ENCODE measurements around the gene ARHGAP19.

ARHGAP19 gene

DNA sequence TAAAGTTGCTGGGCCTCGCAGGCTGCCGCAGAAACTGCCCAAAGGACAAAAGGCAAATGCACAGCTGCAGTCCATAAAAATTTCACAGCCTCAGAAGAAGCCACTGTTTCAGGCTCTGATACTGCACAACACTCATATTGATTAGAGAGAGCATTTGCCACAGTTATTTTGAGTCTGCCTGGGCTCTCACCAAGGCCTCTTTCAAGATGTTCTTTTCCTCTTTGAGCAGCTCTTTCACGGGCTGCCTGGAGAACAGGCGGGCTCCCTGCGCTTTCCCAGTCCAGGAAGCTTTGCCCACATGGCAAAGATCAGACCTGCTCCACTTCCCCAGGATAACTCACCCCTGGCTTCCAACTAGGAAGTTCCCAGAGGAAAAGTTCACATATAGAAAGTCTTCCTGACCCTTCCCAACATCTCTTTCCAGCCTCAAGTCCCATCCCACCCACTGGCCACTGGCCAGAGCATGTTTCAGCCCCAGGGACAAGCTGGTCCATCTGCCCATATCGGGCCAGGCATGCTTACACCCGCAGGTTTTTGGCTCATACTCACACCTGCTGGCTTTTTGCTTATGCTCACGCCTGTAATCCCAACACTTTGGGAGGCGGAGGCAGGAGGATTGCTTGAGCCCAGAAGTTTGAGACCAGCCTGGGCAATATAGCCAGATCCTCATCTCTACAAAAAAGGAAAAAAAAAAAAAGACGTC, 110.0 kb downstream of the ARHGAP19 start:
- no peak for DNase-seq (ENCODE audit: insufficient read length)
- TF ChIP-seq POLR2AphosphoS5 (IDR thresholded peaks at IDR 0.05; ENCODE audit: low read depth, low read length) (no peak), TAF1 (IDR thresholded peaks at IDR 0.05; ENCODE audit: borderline replicate concordance, low read depth, low read length) (no peak)
- no peak for FAIRE-seq

DNA sequence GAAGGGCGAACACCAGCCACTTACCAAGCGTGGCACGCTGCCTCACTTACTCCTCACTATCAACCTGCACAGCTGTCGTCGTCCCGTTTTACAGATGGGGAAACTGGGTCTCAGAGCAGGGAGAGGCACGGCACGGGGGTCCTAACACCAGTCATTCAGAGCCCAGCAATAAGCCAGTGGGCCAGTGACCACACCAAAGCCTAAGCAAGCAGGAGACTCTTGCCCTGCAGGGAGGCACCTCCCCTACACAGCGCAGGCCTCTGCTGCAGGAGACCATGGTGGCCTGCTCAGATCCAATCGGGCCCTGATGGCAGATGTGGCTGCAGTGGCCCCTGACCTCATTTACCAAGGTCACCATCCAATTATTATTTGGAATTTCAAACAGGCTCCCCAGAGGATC, 111.5 kb downstream of the ARHGAP19 start:
- no peak for FAIRE-seq
- DNase-seq (ENCODE audit: insufficient read length), result no peak

DNA sequence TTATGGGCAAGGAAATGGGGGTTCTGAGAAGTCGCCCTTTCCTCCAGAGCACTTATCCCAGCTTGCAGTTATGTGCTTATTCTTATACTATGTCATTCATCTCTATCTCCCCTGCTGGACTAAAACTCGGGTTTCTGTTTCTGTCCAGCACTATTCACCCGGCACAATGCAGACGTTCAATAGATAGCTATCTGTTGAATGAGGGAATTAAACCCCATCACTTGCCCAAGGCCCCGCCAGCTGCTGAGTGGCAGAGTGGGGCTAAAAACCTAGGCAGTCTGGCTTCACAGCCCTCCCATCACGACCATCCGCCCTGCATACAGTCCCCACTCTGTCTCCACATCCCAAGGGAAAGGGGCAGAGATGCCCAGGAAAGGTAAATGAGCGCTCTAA, 112.1 kb downstream of the ARHGAP19 start:
- no peak for TF ChIP-seq TAF1 (IDR thresholded peaks at IDR 0.05; ENCODE audit: borderline replicate concordance, low read depth, low read length)
- no peak for TF ChIP-seq POLR2A (IDR thresholded peaks at IDR 0.05; ENCODE audit: low read depth, low read length)
- no peak for TF ChIP-seq POLR2AphosphoS5 (IDR thresholded peaks at IDR 0.05; ENCODE audit: low read depth, low read length)
- FAIRE-seq (no peak), DNase-seq (ENCODE audit: insufficient read length) (no peak)

More for the DNA sequence above, 111.5 kb downstream of the ARHGAP19 start:
- no peak for TF ChIP-seq TAF1 (IDR thresholded peaks at IDR 0.05; ENCODE audit: borderline replicate concordance, low read depth, low read length)
- no peak for TF ChIP-seq POLR2A (IDR thresholded peaks at IDR 0.05; ENCODE audit: low read depth, low read length)
- no peak for TF ChIP-seq POLR2AphosphoS5 (IDR thresholded peaks at IDR 0.05; ENCODE audit: low read depth, low read length)

DNA sequence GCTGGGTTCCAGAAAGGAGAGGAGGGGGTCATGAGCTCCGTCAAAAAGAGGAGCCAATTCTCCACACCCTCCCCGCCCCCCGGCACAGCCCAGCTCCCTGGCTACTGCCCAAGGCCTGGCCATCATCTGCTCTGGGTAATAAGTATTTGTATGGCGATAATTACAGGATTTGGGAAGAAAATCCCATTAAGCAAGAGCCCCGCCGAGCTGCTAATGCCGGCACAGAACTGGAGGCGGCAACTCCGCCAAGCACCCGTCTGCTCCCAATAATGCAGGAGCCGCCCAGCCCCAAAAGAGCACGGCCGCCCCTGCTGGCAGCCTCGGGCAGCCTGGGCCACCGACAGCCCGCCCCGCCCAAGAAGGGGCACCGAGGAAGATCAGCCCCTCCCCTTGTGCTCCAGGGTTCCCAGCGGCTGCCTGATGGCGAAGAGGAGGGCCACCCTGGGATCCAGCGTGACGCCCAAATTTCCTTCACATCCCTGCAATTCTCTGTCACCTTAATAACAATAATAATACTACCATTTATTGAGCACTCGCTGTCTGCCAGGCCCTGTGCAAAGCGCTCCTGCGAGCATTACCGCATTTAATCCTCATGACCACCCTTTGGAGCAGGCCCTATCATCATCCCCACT, 112.6 kb downstream of the ARHGAP19 start:
- FAIRE-seq (no peak), DNase-seq (ENCODE audit: insufficient read length) (no peak)
- TF ChIP-seq TAF1 (IDR thresholded peaks at IDR 0.05; ENCODE audit: borderline replicate concordance, low read depth, low read length), result no peak
- no peak for TF ChIP-seq POLR2A (IDR thresholded peaks at IDR 0.05; ENCODE audit: low read depth, low read length)
- no peak for TF ChIP-seq POLR2AphosphoS5 (IDR thresholded peaks at IDR 0.05; ENCODE audit: low read depth, low read length)

DNA sequence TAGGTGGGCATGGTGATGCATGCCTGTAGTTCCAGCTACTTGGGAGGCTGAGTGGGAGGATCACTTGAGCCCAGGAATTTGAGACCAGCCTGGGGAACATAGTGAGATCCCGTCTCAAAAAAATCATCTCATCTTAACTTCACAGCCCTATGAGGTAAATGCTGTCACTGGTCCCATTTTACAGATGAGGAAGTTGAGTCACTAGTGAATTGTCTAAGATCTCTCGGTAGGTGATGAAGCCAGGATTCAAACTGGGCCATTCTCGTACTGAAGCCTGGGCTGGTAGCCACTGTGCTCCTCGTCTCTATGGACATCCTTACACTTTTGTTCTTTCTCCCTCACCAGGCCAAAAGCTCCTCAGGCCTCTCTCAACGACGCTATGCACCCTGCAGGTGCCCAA, 113.1 kb downstream of the ARHGAP19 start:
- FAIRE-seq (no peak), DNase-seq (ENCODE audit: insufficient read length) (no peak)
- TF ChIP-seq TAF1 (IDR thresholded peaks at IDR 0.05; ENCODE audit: borderline replicate concordance, low read depth, low read length) (no peak), POLR2AphosphoS5 (IDR thresholded peaks at IDR 0.05; ENCODE audit: low read depth, low read length) (no peak), POLR2A (IDR thresholded peaks at IDR 0.05; ENCODE audit: low read depth, low read length) (no peak)

DNA sequence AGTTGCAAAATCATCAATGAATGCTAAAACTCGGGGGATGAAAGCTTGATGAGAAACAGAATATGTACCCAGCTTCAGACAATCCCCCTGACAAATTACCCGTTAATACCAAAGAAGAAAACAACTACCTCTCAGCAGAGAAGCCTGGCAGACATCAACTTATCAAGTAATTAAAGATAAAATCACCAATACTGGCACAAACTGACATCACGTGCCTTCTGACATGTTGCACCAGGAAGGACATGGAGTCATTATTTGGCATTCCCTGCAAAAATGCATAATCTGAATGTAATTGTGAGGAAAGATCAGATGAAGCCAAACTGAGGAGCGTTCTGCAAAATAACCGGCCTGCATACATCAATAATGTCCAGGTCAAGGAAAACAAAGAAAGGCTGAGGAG, 114.4 kb downstream of the ARHGAP19 start:
- TF ChIP-seq TAF1 (IDR thresholded peaks at IDR 0.05; ENCODE audit: borderline replicate concordance, low read depth, low read length) (no peak), POLR2AphosphoS5 (IDR thresholded peaks at IDR 0.05; ENCODE audit: low read depth, low read length) (no peak), POLR2A (IDR thresholded peaks at IDR 0.05; ENCODE audit: low read depth, low read length) (no peak)
- DNase-seq (ENCODE audit: insufficient read length) (no peak), FAIRE-seq (no peak)

DNA sequence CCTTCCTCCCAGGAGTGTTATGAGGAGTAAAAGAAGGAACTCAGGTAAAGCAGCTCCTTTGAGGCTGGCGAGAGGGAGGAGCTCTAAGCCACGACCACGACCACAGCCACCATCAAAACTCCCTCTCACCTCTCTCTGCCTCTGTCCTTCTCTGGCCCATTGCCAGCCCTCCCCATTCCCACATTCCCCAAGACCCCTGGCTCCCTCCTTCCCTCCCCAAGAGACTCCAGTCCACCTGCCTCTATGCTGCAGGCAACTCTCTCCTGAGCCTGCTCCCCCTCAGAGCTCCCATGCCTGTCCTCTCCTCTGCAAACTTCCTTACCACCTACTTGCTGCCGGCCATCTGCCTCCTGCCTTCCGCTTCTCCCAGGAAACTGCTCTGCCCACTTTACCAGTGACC, 116.2 kb downstream of the ARHGAP19 start:
- no peak for TF ChIP-seq POLR2AphosphoS5 (IDR thresholded peaks at IDR 0.05; ENCODE audit: low read depth, low read length)
- no peak for TF ChIP-seq POLR2A (IDR thresholded peaks at IDR 0.05; ENCODE audit: low read depth, low read length)
- no peak for TF ChIP-seq TAF1 (IDR thresholded peaks at IDR 0.05; ENCODE audit: borderline replicate concordance, low read depth, low read length)
- DNase-seq (ENCODE audit: insufficient read length), result no peak
- FAIRE-seq, result no peak

DNA sequence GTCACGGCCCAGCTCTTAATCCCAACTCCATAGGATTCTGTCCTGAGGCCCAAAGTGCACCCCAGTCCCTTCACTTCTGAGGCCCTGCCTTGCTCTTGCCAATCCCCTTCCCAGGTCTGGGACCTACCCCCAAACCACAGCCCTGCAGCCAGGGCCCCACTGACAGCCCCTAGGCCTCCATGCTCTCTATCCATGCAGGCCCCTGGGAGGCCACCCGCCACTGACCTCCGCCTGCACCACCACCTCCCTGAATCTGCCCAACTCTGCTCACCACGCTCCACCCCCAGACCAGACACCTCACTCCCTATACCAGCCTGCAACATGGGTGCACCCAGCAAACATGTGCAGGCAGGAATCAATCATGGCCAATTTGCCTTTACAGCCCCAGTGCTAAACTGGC, 116.9 kb downstream of the ARHGAP19 start:
- FAIRE-seq, result no peak
- TF ChIP-seq POLR2A (IDR thresholded peaks at IDR 0.05; ENCODE audit: low read depth, low read length), result no peak
- TF ChIP-seq POLR2AphosphoS5 (IDR thresholded peaks at IDR 0.05; ENCODE audit: low read depth, low read length), result no peak
- TF ChIP-seq TAF1 (IDR thresholded peaks at IDR 0.05; ENCODE audit: borderline replicate concordance, low read depth, low read length), result no peak
- DNase-seq (ENCODE audit: insufficient read length), result no peak

DNA sequence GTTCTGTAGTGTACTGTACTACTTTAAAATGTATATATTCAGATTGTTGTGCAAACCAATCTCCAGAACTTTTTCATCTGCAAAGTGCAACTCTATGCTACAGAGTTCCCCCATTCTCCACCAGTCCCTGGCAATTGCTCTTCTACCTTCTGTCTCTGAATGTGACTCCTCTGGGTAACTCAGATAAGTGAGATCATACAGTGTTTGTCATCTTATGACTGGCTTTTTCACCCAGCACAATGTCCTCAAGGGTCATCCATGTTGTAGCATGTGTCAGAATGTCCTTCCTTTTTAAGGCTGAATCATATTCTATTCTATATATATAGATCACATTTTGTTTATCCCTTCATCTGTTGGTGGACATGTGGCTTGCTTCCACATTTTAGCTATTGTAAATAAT, 117.5 kb downstream of the ARHGAP19 start:
- DNase-seq (ENCODE audit: insufficient read length) (no peak), FAIRE-seq (no peak)
- no peak for TF ChIP-seq TAF1 (IDR thresholded peaks at IDR 0.05; ENCODE audit: borderline replicate concordance, low read depth, low read length)
- TF ChIP-seq POLR2AphosphoS5 (IDR thresholded peaks at IDR 0.05; ENCODE audit: low read depth, low read length), result no peak
- no peak for TF ChIP-seq POLR2A (IDR thresholded peaks at IDR 0.05; ENCODE audit: low read depth, low read length)

DNA sequence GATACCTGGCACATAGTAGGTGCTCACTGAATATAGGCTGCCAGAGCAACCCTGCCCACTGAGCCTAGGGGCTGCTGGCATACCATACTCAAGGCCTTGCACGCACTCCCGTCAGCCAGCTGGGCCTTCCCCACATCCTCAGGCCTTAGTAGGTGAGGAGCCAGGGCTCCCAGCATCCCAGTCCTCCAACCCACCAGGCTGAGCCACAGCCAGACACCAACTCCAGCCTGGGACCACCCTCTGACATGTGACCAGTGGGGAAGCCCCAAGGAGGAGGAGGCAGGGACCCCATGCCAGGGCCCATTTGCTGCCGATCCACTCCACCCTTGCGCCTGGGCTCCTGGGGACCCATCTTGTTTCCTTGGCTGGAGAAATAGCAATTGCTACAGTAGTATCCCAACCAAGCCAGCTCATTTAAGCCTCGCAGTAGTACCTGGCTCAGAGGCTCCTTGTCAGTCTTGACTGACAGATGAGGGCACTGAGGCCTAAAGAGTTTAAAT, 118.1 kb downstream of the ARHGAP19 start:
- TF ChIP-seq POLR2AphosphoS5 (IDR thresholded peaks at IDR 0.05; ENCODE audit: low read depth, low read length) (no peak), POLR2A (IDR thresholded peaks at IDR 0.05; ENCODE audit: low read depth, low read length) (no peak)
- no peak for FAIRE-seq
- no peak for DNase-seq (ENCODE audit: insufficient read length)

DNA sequence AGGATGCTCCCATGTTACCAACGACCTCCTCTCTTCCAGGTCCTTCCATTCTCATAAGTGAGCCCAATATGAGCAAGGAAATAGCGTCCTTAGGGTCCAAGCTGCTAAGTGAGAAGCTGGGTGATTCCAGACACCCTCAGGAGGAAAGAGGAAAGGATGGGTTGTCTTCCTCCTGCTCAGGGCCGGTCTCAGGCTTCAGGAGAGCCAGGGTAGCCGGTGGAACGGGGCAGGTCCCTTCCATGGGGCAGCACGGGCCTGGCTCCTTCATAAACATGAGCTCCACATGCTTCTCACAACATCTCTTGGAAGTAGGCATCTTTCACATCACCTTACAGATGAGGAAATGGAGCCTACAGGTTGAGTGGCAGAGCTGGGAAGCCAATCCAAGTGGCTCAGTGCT, 119.4 kb downstream of the ARHGAP19 start:
- no peak for TF ChIP-seq POLR2A (IDR thresholded peaks at IDR 0.05; ENCODE audit: low read depth, low read length)
- no peak for TF ChIP-seq TAF1 (IDR thresholded peaks at IDR 0.05; ENCODE audit: borderline replicate concordance, low read depth, low read length)
- no peak for TF ChIP-seq POLR2AphosphoS5 (IDR thresholded peaks at IDR 0.05; ENCODE audit: low read depth, low read length)
- DNase-seq (ENCODE audit: insufficient read length) (no peak), FAIRE-seq (no peak)

Measured in GM12892 (cell line).